Measurements from ENCODE around the gene NFE2L2. TPM values are rescaled to one million over a fixed set of nuclear protein-coding genes. Genes with fewer than 3 reads are reported as not detected.

The NFE2L2 gene
- polyA plus RNA-seq, 1 of the 3 experiments (the other 2 are of a cell fraction) = 40.9 TPM

GRCh38 chr2:177195194-177195593 is 69.3 kb downstream of the NFE2L2 start:
- CTCF ChIA-PET = interaction anchor here (1.3 to 2.0 kb wide), 2 partner anchors 30 to 33 kb away, joined by 4 to 8 read pairs; no protein-coding TSS in a partner anchor
- POLR2A ChIA-PET = no interaction called here
- Histone ChIP-seq H3K36me3 (replicated peaks in 1 of 2; ENCODE audit: control insufficient read depth in 1 of 2, insufficient read depth in 2 of 2, low read length in 1 of 2) (no peaks in the 10 kb centered on the region), H3K27me3 (ENCODE audit: insufficient read depth) (no peaks in the 10 kb centered on the region), H3K27ac (ENCODE audit: low read depth in 2 of 2, low read length in 1 of 2) (no peak overlapping the region), H3K4me1 (ENCODE audit: control insufficient read depth in 1 of 2, insufficient read depth in 2 of 2, low read depth in 1 of 2, low read length in 1 of 2) (no peaks in the 10 kb centered on the region), H3K4me2 (no peak overlapping the region), H2AFZ (ENCODE audit: low read depth) (no peak overlapping the region), H3K79me2 (ENCODE audit: insufficient read depth) (no peaks in the 10 kb centered on the region), H3K9ac (no peak overlapping the region), H4K20me1 (ENCODE audit: insufficient read depth) (no peaks in the 10 kb centered on the region), H3K9me3 (no peaks in the 10 kb centered on the region), H3F3A (replicated peaks; ENCODE audit: insufficient read depth) (no peaks in the 10 kb centered on the region), H3K9me2 (no peaks in the 10 kb centered on the region), H3K4me3 (ENCODE audit: low read depth in 2 of 2, low read length in 1 of 2) (no peak overlapping the region)
- no peak for DNase-seq
- WGBS (ENCODE audit: low lambda C conversion rate) = 67% methylated on average over 1 of the region's 1 CpG
- no peak for TF ChIP-seq IRF3 (IDR thresholded peaks at IDR 0.05; ENCODE audit: low read depth, low read length)

- ChIA-PET POLR2A (no interaction called here), CTCF (interaction anchor here (0.9 to 2.0 kb wide), 4 partner anchors 8 to 199 kb away, joined by 3 to 8 read pairs (median 4); partner anchors contain the start of gene AGPS)
- Histone ChIP-seq H3K79me2 (ENCODE audit: insufficient read depth) (no peaks in the 10 kb centered on the region), H3K4me3 (ENCODE audit: low read depth in 2 of 2, low read length in 1 of 2) (no peak overlapping the region), H3K27me3 (ENCODE audit: insufficient read depth) (no peaks in the 10 kb centered on the region), H3K27ac (ENCODE audit: low read depth in 2 of 2, low read length in 1 of 2) (no peak overlapping the region), H3K9ac (no peak overlapping the region), H3K9me2 (no peaks in the 10 kb centered on the region), H4K20me1 (ENCODE audit: insufficient read depth) (no peaks in the 10 kb centered on the region), H3K9me3 (no peaks in the 10 kb centered on the region), H3F3A (replicated peaks; ENCODE audit: insufficient read depth) (no peaks in the 10 kb centered on the region), H3K36me3 (replicated peaks in 1 of 2; ENCODE audit: control insufficient read depth in 1 of 2, insufficient read depth in 2 of 2, low read length in 1 of 2) (no peaks in the 10 kb centered on the region), H3K4me1 (ENCODE audit: control insufficient read depth in 1 of 2, insufficient read depth in 2 of 2, low read depth in 1 of 2, low read length in 1 of 2) (no peaks in the 10 kb centered on the region), H3K4me2 (no peak overlapping the region), H2AFZ (ENCODE audit: low read depth) (no peak overlapping the region)
- DNase-seq = no peak
- WGBS (ENCODE audit: low lambda C conversion rate) = 71% methylated on average over 4 of the region's 4 CpGs
- TF ChIP-seq GATA2 (CRISPR knock-in tag; IDR thresholded peaks at IDR 0.05) (no peak), USF1 (IDR thresholded peaks at IDR 0.05; ENCODE audit: borderline replicate concordance, low read depth) (no peak), PBX3 (IDR thresholded peaks at IDR 0.05) (no peak), SIN3A (IDR thresholded peaks at IDR 0.05; ENCODE audit: borderline replicate concordance, low read depth, low read length) (no peak), YY1 (IDR thresholded peaks at IDR 0.05; ENCODE audit: low read depth) (no peak), TCF12 (IDR thresholded peaks at IDR 0.05) (no peak), MAX (IDR thresholded peaks at IDR 0.05; ENCODE audit: low read depth) (no peak), ELF1 (IDR thresholded peaks at IDR 0.05) (no peak), GABPA (IDR thresholded peaks at IDR 0.05; ENCODE audit: low read depth) (no peak), RCOR1 (IDR thresholded peaks at IDR 0.05; ENCODE audit: low read length) (no peak), MEF2A (IDR thresholded peaks at IDR 0.05; ENCODE audit: borderline replicate concordance, low read depth) (no peak), NRF1 (IDR thresholded peaks at IDR 0.05; ENCODE audit: low read depth, low read length) (no peak), SMC3 (IDR thresholded peaks at IDR 0.05; ENCODE audit: low read depth, low read length) (no peak), POLR2AphosphoS5 (IDR thresholded peaks at IDR 0.05; ENCODE audit: low read depth, low read length) (no peak), RAD21 (IDR thresholded peaks at IDR 0.05; ENCODE audit: low read length) (no peak), EP300 (IDR thresholded peaks at IDR 0.05; ENCODE audit: borderline replicate concordance in 1 of 2, low read depth in 1 of 2, low read length in 1 of 2) (no peak), RXRA (IDR thresholded peaks at IDR 0.05; ENCODE audit: borderline replicate concordance, low read depth) (no peak), FOSL2 (IDR thresholded peaks at IDR 0.05; ENCODE audit: borderline replicate concordance, low read depth) (no peak), JUND (IDR thresholded peaks at IDR 0.05) (no peak)
These were observed 71.3 kb downstream of the NFE2L2 start for GRCh38 chr2:177193240-177193639.
